GM18909 (cell line): Measurements from ENCODE around the gene AGPAT4.
"Not testable (repeated sequence)": the region's sequence is repeated elsewhere in the genome, so short reads cannot be mapped to it uniquely, and the experiment has no call there.

Source experiments
- ATAC-seq: cut with Tn5 transposase; IDR thresholded peaks from one replicate; pipeline ENCODE4 v1.9.1; 2021; ENCODE audit warnings: mild to moderate bottlenecking; ENCODE audit not compliant: unreplicated experiment, poor library complexity

The AGPAT4 gene

DNA sequence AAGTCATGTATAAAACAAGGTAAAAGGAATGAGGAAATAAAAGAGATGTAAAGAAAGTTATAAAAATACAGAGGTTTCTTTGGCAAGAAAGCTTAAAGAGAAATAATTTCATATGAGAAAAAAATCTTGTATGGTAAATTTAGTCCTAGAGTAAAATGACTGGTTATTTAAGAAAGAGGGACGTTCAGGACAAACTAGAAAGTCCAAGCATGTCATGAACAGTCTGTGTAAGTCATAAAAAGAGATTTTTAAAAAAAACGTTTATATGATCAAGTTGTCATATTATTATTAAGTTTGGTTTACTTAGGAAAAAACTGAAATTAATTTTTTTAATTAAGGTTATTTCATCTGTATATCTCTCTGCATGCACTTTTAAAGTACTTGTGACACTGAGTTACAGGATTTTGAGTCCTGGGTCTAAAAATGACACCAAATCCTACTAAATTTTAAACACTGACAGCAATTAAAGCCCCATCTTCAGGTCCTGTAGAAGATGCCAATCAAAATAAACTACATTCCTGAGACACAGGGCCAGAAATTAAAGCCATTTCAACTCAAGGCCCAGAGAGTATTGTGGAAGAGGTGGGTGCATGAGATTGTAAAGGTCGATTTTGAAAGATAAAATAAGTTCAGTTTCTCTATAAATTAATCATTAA lies 62.4 kb downstream of the AGPAT4 start:
- no peak for ATAC-seq

DNA sequence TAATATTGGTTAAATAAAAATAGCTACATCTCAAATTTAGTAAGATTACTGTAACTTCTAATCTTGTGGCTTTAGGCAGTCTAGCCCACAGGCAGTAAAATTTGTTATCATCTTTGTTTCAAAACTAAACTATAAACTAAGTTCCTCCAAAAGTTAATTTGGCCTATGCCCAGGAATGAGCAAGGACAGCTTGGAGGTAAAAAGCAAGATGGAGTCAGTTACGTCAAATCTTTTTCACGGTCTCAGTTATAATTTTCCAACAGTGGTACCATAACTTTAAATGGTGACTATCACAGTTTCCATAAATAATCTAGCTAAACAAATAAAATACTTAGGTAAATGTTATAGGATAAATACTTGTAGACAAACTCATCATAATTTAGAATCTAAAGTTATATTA lies 63.0 kb downstream of the AGPAT4 start:
- ATAC-seq = no peak

DNA sequence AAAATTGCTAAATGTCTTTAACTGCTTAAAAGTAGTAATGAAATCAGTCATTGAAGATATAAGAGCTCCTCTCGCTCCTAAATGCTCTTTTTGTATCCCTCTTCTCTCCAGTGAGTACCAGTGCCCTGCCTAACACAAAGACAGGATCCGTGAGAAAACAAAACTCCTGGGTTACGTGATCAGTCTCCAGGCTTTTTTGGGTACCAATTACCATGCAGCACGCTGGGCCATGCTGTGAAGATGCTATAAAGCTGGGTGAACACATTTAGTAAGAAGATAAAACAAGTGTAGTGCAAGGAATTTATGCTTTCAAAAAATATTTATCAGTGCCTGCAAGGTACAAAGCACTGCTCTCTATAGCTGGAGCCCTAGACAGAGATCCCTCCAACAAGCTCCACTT lies 66.7 kb downstream of the AGPAT4 start:
- no peak for ATAC-seq

DNA sequence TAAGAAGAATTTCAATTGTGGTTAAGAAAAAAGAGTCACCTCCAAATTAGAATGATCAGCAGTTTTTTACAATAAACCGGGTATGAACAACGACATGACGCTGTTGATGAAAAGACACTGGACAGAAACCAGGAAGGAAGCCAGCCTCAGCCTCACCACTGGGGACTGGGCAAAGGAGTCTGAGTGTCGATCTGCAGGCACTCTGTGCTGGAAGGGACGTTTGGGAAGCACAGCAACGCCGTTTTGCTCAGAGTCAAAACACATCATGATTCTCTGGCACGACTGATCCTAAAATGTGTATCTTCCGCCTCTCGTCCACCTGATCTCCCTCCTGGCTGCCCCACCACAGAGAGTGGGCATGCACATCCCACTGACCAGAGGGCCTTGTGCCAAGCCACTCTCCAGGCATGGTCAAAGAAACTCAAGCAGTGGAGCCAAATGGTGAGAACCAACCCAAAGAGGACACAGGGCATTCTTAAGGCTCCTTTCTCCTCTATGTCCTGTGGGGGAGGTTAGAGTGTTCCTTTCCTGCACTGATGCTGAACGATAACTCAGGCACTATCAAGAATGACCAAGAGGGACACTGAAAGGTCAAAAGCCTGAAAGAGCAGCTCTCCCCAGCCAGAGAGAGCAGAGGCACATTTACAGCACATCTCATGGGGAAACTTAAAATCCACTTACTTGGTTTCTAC lies 68.8 kb downstream of the AGPAT4 start:
- no peak for ATAC-seq

DNA sequence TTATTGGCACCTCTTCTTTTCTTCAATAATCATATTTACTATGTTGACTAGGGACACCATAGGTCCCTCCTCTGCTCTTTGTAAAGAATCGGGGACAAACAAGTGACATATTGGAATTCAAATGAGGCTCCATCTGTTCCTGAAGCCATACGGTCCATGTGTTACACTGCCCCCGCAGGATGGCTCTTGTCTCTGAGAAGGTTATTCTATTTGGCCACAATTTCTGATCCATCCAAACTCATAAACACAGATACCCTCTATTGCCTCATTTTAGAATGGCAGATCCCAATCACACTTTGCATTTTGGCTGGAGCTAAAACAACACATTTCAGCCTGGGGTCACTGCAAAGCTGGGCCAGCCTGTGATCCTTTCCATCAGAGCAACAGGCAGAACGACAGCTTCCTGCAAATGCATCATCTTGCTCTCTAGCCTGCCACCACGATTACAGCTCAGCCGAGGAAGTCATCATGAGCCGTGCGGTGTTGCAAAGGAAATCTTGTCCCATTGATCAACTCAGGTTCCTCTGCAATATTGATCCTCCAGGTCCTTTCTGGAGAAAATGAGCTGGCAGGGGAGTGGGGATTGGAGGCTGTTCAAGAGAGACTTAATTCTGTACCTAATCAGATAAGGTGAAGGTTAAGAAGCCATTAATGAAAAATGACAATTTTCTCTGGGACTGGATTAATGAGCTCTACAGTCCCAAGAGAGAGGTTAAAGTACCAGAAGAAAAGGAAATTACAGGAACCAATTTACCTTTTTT lies 73.1 kb downstream of the AGPAT4 start:
- ATAC-seq = no peak

DNA sequence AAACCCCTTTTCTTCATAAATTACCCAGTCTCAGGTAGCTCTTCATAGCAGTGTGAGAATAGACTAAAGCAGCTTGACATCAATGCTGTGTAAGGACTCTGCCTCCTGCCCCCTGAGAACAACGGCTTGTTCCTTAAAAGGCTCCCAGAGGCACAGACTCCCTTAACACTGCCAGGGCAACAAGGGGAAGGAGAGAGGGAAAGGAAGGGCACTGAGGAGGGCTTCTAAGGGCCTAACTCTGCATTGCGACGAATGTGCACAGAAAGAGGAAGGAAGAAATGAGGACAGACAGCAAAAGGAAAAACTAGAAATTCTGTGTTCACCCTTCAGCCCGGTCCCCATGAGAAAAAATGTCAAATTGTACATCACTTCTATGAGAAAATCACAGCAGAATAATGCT lies 74.0 kb downstream of the AGPAT4 start:
- ATAC-seq = no peak

DNA sequence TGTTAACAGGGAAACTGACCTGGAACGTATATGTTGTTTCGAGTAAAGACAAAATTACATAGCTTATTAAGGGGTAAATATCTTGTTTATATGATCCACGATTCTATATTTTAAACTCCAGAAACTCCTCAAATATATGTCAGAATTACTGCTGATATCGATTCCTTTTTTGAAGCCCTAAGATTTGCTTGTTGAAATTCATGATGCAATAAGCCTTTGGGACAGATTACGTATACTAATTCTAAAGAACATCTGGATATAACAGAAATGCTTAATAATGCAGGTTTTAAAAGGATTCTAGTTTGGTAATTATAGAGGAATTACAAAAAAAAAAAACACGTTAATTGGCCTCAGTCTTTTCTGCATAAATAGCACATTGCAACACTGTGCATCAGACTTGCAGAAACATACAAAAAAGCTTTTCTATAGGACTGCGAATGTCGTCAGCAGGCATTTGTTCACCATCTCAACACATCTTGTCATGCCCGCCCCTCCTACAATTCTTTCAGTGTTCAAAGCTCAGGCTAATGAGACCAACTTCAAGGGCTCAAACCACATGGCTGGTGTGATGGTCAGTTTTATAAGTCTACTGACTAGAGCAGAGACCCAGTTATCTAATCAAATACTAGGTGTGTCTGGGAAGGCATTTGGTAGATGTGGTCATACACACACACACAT lies 74.9 kb downstream of the AGPAT4 start:
- ATAC-seq = no peak

DNA sequence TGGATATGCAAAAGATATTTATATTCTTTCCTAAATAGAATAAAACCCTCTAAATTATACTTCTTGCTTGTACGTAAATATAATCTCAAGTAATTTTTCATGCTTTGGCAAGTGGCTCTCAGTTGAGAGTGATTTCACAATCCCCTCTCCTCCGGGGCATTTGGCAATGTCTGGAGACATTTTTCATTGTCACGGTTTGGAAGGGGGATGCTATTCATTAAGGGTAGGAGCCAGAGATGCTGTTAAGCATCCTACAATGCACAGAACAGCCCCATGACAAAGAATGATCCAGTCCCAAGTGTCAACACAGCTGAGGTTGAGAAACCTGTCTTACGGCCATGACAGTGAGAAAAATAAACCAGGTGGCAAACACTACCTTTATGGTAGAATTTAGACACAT lies 75.7 kb downstream of the AGPAT4 start:
- ATAC-seq = no peak

DNA sequence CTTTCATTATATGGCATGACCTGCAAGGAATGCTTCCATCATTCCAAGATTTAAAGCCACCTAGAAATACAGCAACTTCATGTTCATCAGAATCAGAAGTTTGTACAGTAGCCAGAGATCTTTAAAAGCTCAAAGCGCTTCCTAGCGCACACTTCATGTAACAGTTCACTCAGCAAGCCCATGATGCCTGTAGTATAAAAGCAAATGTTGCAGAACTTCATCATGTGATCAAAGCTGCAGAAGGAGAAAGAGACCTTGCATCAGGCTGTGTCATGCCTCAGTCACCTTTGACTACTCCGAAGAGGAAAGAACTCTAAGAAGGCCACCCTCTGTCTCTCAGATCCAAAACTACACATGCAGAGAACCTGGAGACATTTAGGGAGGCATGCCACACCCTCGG lies 78.5 kb downstream of the AGPAT4 start:
- ATAC-seq = no peak

DNA sequence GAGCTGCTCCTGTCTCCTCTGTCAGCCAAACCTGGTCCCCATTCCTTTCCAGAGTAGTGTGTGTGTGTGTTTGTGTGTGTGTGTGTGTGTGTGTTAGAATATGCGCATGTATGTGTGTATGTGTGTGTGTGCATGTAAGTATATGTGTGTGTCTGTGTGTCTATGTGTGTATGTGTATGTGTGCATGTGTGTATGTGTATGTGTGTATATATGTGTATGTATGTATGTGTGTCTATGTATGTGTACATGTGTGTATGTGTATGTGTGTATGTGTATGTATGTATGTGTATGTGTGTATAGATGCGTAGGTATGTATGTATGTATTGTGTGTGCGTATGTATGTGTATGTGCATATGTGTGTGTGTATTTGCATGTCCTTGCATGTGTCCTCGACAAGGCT lies 79.5 kb downstream of the AGPAT4 start:
- ATAC-seq = no peak

DNA sequence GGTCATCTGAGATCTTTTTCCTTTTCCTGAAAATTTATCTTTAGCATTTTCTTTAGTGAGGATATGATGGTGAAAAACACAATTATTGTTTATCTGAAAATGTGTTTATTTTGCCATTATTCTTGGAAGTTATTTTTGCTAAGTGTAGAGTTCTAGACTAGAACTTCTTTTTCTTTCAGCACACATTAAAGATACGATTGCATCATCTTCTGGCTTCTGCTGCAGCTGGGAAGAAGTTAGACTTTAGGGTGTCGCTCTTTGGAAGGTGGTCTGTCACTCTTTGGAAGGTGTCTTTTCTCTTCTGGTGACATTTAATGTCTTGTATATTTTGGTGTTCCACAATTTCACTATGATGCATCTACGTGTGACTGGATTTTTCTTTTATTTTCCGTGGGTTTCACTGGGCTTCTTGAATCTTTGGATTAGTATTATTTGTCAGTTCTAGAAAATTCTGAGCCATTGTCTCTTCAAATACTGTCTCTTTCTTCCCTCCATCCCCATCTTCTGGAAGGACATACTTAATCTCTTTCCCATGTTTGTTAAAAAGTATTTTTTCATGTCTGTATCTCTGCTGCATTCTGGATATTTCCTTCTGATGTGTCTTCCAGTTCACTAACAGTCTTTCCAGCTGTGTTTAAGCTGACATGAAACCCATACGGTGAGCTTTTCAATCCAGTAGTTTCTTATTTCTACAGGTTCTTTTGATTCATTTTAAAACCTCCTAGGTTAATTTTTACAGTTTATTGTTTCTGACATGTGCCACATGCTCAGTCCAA lies 81.0 kb downstream of the AGPAT4 start:
- no peak for ATAC-seq

DNA sequence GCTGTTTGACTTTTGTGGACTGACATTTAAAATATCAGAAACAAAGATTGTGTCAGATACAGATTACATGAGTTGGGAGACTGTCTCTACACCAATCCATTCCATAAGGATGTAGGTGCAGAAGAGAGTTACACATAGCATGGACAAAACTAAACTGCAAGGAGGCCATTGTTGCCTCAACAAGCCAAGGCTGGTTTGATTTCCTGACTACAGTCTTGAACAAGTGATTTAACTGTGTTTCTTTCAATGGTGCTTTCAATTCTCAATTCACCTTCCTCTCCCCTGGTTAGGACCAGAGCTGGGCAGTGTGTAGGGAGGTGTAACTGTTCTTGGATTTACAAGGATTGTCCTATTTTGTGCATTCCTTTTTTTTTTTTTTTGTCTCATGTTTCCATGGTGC lies 82.2 kb downstream of the AGPAT4 start:
- no peak for ATAC-seq

DNA sequence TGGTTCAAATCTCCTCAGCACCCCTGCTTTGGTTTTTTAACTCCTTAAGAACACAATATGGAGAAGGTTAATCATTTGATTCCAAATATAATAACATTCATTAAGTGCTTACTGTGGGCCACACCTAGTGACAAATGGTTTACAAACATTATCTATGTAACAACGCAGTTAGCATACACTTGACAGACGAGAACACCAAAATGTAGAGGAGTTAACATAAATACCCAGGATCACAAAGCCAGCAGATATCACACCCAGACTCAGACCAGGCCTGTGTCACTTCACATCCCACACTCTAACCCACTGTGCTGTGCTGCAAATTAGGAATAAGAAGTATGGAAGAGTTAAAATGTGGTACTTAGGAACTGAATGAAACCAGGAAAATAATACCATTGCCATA lies 82.9 kb downstream of the AGPAT4 start:
- no peak for ATAC-seq

DNA sequence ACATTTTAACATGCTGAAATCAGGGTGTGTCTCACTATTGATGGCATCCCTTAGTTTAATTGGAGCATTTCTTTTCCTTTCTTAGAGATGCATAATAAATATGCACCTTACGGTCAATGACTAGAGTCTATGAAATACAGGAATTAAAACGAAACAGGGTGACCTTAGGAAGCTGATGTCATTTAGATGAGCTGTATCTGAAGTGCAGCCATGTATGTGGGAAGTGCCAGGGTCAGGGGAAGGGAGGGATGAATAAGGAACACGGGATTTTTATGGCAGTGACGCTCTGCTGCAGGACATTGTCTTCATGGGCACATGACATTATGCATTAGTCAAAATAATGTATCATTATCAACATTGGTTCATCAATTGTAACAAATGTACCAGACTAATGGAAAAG lies 84.0 kb downstream of the AGPAT4 start:
- ATAC-seq = no peak

DNA sequence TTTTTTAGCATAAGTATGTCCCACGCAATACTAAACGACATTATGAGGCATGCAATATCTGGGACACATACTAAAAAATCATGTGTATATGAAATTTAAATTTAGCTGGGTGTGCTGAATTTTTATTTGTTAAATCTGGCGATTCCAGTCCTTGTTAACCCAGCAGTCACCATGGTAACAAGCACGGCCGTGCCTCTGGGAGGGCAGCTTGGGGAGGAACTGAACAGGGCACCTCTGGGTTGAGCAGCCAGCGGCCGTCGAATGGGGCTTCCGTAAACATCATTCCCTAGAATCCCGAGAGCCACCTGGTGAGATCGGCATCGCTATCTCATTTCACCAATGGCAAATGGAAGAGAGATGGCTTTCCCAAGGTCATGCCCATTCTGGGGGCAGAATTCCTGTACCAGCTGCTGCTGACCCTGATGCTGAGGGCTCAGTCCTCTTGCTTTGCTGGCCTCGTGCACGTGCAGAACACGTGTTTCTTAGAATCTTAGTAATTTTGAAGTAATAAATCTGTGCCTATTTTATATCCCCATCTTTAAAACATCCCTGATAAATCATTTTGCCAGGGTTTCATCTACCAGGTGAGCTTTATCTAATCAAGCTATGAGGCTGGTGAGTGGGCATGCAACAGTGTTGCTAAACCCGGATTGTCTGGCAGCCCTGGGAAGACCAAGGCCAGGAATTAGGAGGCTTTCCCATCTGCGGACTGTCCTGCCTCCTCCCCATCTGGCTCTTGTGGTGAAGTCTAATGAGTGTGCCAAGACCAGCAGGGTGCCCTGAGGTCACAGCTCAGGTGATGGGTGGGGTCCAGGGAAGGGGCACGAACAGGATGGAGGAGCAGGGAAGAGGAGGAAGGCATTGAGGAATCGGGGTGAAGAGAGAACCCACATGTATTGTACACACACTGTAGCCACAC lies 85.1 kb downstream of the AGPAT4 start:
- no peak for ATAC-seq

DNA sequence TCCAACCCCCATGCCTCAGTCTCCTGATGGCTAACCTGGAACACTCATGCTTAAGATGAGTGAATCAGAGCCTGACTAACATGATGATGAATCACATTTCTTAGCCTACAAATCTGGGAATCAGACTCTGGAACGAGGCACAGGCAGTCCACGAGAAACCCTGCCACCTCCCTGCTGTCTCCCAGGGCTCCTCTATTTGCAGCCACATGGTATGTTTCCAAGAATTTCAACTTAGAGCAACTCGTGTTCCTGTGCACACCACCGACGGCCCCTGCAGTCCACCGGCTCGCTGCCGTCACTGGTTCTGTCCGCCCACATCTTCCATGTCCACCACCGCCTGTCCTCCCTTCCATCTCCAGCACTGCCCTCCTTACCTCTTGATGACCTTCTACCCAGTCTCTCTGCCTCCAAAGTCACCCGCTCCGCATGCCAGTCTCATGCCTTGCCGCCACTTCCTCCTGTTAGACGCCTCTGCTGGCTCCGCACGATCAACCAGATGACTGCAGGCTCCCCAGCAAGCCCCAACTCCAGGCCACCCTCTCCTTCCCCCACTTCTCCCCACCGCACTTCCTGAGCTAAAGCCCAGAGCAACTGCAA lies 87.6 kb downstream of the AGPAT4 start:
- no peak for ATAC-seq

DNA sequence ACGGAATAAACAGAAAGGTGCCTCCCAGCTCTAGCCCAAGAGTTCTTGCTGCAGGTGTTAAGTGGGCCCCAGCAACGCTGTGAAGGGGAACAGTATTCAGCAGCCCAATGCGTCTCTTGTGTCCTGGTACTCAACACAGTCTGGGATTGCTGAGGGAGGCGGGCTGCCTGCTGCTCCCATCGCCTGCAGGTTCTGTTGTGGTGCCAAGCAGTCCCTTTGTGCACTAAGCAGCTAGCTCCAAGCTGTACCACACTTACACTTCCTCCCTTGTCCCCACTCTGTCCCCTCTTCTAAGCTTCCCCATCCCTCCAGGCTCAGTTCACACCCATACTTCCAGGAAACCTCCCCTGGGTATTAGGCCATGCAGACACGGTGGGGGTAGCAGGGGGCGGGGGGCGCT lies 92.7 kb downstream of the AGPAT4 start:
- ATAC-seq = no peak

DNA sequence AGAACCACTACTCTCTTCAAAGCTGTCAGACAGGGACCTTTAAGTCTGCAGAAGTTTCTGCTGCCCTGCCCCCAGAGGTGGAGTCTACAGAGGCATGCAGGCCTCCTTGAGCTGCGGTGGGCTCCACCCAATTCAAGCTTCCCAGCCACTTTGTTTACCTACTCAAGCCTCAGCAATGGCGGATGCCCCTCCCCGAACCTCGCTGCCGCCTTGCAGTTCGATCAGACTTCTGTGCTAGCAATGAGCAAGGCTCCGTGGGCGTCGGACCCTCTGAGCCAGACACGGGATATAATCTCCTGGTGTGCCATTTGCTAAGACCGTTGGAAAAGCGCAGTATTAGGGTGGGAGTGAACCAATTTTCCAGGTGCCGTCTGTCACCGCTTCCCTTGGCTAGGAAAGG lies 95.7 kb downstream of the AGPAT4 start:
- ATAC-seq = not testable (repeated sequence)

DNA sequence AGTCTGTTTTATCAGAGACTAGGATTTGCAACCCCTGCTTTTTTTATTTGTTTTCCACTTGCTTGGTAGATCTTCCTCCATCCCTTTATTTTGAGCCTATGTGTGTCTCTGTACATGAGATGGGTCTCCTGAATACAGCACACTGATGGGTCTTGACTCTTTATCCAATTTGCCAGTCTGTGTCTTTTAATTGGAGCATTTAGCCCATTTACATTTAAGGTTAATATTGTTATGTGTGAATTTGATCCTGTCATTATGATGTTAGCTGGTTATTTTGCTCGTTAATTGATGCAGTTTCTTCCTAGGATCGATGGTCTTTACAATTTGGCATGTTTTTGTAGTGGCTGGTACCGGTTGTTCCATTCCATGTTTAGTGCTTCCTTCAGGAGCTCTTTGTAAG lies 97.4 kb downstream of the AGPAT4 start:
- not testable (repeated sequence) for ATAC-seq
